NCI-H2196 (cell line): ENCODE results near the gene MDH1.

Experiments
- DNase-seq: peaks from one replicate; lab custom pipeline; 2025; ENCODE audit not compliant: unreplicated experiment; lab: John Stamatoyannopoulos, UW

MDH1 gene

GRCh38 chr2:63628403-63628942 lies 39.7 kb downstream of the MDH1 start:
- DNase-seq = no peak

- no peak for DNase-seq
Observed at GRCh38 chr2:63631501-63631900, 42.7 kb downstream of the MDH1 start.

DNA sequence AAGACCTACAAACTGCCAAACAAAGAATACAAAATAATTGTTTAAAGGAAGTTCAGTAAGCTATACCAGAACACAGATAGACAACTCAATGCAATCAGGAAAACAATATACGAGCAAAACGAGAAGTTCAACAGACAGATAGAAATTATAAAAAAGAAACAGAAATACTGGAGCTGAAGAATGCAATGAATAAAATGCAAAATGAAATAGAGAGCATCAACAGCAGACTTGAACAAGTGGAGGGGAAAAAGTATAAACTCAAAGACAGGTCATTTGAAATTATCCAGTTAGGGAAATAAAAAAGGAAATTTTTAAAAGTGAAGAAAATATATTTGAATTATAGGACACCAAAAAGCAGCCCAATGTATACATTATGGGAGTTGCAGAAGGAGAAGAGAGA lies 43.6 kb downstream of the MDH1 start:
- DNase-seq = no peak

GRCh38 chr2:63639344-63639743 lies 50.6 kb downstream of the MDH1 start:
- no peak for DNase-seq

- no peak for DNase-seq
Observed at GRCh38 chr2:63642946-63643345, 54.2 kb downstream of the MDH1 start.

DNA sequence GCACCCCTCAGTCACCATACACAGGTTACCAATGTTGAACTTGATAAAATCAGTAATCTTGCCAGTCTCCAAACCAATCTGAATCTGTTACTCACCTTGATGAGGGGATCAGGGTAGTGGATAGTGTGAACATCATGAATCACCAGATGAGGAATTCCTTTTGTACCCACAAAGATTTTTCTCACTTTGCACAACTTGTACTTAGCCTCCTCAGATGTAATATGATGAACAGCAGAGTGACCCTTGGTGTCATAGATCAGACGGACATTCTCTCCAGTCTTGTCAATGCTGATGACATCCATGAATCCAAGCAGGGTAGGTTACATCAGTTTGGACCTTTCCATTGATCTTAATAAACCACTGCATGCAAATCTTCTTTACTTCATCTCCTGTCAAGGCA lies 54.7 kb downstream of the MDH1 start:
- DNase-seq = no peak

DNA sequence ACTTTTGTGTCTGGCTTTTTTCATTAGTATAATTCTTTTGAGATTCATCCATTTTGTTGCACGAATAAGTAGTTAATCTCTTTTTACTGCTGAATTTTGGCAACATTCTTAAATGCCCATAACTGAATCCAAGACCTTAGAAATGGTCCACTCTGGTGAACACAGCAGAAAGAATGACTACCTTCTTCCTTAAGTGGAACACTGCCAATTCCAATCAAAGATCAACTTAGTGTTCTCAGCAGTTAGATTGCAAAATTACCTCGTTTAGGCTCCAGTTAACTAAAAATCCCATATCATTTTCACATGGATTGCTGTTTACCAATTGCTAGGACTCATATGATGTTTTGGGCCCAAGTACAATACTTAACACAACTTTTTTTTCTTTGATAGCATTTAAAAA lies 59.9 kb downstream of the MDH1 start:
- no peak for DNase-seq

GRCh38 chr2:63649829-63650228 lies 61.1 kb downstream of the MDH1 start:
- no peak for DNase-seq

DNA sequence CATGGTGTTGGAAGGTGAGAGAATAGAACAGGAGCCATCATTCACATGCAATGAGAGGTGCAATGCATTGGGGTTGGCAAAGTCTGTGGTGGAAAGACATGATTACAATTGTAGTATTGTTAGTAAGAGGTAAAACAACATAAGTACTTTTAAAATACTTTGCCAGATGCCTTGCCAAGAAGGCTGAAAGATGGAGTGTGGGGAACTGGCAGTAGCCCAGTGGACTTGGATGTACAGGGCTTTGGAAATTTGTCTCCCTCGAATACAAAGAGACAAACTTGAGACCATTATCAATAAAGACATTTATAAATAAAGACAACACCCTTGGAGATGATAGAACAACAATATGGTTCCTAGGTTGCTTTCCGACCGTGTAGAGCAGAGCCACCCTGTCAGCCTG lies 62.0 kb downstream of the MDH1 start:
- DNase-seq = no peak

- DNase-seq = no peak
Observed at GRCh38 chr2:63651356-63651755, 62.6 kb downstream of the MDH1 start.

DNA sequence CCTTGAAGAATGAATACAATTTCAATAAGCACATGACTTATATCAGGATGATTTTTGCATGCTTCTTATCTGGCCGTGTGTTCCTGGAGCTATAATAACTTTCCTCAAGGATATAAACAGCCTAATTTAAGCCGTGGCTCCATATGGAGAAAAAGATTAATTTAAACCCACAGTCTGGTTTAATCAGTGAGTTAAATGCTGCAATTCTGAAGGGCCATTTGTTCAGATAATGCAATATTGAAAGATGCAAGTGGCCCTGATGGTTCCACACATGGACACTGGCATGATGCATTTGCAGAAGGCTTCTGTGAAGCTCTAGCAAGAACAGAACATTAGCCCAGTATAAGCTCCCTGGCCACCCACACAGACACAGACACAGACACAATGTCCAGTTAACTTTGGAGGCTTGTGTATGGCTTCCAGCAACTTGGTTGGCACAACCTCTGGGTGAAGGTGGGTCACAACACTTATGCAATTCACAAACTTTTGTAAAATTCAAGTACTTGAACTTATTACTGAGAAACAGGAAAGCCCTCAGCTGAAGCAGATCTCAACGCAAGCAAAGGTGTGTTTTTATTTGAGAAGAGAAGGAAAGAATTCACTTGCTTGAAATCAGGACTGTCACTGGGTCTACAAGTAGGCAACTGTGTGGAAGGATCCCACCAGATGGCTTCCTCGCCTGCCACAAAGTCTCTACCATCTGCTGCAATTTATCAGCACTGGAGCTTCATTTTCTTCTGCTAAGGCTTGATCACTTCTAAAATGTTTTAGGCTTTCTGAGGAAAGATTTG lies 63.3 kb downstream of the MDH1 start:
- DNase-seq = no peak

DNA sequence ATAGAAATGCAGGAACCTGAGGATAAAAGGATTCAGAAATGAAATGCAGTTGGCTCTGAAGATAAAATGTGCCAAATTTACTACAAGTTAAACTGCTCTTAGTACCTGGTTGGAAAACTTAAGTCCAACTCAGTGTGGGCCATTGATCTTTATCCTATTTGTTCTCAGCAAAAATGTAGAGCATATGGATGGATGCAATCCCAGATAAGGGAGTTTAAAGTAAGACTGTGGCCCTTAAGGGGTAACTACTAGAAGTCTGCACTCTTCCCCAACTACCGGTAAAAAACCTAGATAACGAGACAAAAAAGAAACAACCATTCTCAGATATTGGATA lies 63.9 kb downstream of the MDH1 start:
- no peak for DNase-seq

DNA sequence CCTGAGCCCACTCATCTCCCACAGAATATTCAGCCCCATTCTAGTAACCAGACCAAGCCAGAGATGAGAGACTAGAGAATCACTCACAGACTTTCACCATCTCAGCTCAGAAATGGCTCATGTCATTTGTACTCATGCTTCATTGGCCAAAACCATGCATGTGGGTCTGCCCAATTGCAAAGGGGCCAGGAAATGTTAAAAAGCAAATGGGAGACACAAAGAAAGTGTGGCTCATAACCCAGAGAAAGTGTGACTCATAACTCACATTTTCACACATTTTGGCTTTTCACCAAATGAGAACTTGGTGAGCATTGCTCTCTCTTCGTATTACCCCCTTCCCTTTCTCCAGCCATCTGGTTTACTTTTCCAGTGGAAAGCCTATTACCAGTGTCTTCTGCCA lies 66.2 kb downstream of the MDH1 start:
- no peak for DNase-seq
